Vagina (tissue), 2 donors: ENCODE measurements around the gene C15orf62. TPM values are rescaled to one million over a fixed set of nuclear protein-coding genes. Genes with fewer than 3 reads are reported as not detected.

Source experiments
- DNase-seq, 2 donors: peaks; one replicate each; pipeline ENCODE4 v3.0.0-alpha.2; 2017; ENCODE audit errors: extremely low spot score in 2 of 2
- H3K27ac ChIP-seq: fragments of 200-600 bp; sonication (generic); one replicate; pipeline ENCODE4 v1.5.1; 2019
- H3K27me3 ChIP-seq: fragments of 200-600 bp; sonication (generic); one replicate; pipeline ENCODE4 v1.5.1; 2019
- H3K36me3 ChIP-seq, 2 donors: fragments of 200-600 bp; sonication (generic); one replicate each; pipeline ENCODE4 v1.5.1; 2017 to 2019
- H3K4me1 ChIP-seq: fragments of 200-600 bp; sonication (generic); one replicate; pipeline ENCODE4 v1.5.1; 2019
- H3K4me3 ChIP-seq, 2 donors: fragments of 200-600 bp; sonication (generic); 1 replicate in 1 of 2; 2 replicates in 1 of 2; pipeline ENCODE4 v1.5.1; 2016 to 2019
- H3K9me3 ChIP-seq: fragments of 200-600 bp; sonication (generic); one replicate; pipeline ENCODE4 v1.5.1; 2019
- CTCF ChIP-seq, 3 experiments: fragments of 450-650 bp in 2 of 3; fragments of 200-600 bp in 1 of 3; sonication (generic) in 1 of 3; IDR thresholded peaks; one replicate each; pipeline ENCODE4 v1.5.1; 2017 to 2019; ENCODE audit warnings: antibody characterized with exemption in 3 of 3, mild to moderate bottlenecking in 2 of 3, moderate library complexity in 2 of 3
- POLR2A ChIP-seq, 2 donors: fragments of 450-650 bp; IDR thresholded peaks; one replicate each; pipeline ENCODE4 v1.6.1; 2017; ENCODE audit warnings: antibody characterized with exemption in 2 of 2, mild to moderate bottlenecking in 2 of 2, moderate library complexity in 2 of 2
- POLR2AphosphoS5 ChIP-seq, 2 donors: sonication (generic); formaldehyde crosslinking; IDR thresholded peaks; one replicate each; pipeline ENCODE4 v1.9.0; 2017; ENCODE audit warnings: antibody characterized with exemption in 2 of 2, mild to moderate bottlenecking in 2 of 2, low read depth in 1 of 2; ENCODE audit not compliant: insufficient read depth in 1 of 2
- intact Hi-C: fragments of 100-400 bp; cut with DNase I; formaldehyde crosslinking; loops from one replicate; pipeline ENCODE4 v1.15.1; 2023
- total RNA-seq: library from RNA; depleted of rRNA; stranded (reverse); fragments of >200 nt; gene quantifications from one replicate; pipeline ENCODE4 v1.2.3, GENCODE V29; 2016

C15orf62 gene
- total RNA-seq, 1 donor from 2014 or later, result 2.9 TPM

- no peaks in the 10 kb centered on the region for H3K9me3 ChIP-seq
- intact Hi-C loops, result no loop called here
- H3K27me3 ChIP-seq, result no peaks in the 10 kb centered on the region
- no peak for TF ChIP-seq POLR2A (IDR thresholded peaks at IDR 0.05)
- peak in 1 of 2 donors; percentile 21 for TF ChIP-seq POLR2AphosphoS5 (IDR thresholded peaks at IDR 0.05; ENCODE audit: insufficient read depth in 1 of 2, low read depth in 1 of 2)
- no peak for TF ChIP-seq CTCF (IDR thresholded peaks at IDR 0.05)
- peaks cover 32% of the 10 kb centered on the region for H3K4me1 ChIP-seq
- no peak overlapping the region for H3K4me3 ChIP-seq
- no peaks in the 10 kb centered on the region for H3K36me3 ChIP-seq
- peak overlapping the region; percentile 24 for H3K27ac ChIP-seq
- DNase-seq, result no peak
These were observed 17.6 kb downstream of the C15orf62 start for GRCh38 chr15:40787344-40787841.

GRCh38 chr15:40787991-40788390 is 18.2 kb downstream of the C15orf62 start:
- Histone ChIP-seq H3K27ac (peak overlapping the region; percentile 24), H3K4me1 (peaks cover 32% of the 10 kb centered on the region), H3K4me3 (no peak overlapping the region), H3K9me3 (no peaks in the 10 kb centered on the region), H3K36me3 (no peaks in the 10 kb centered on the region), H3K27me3 (no peaks in the 10 kb centered on the region)
- intact Hi-C loops, result no loop called here
- TF ChIP-seq POLR2AphosphoS5 (IDR thresholded peaks at IDR 0.05; ENCODE audit: insufficient read depth in 1 of 2, low read depth in 1 of 2) (no peak), CTCF (IDR thresholded peaks at IDR 0.05) (no peak), POLR2A (IDR thresholded peaks at IDR 0.05) (no peak)
- DNase-seq, result no peak

GRCh38 chr15:40789119-40789518 is 19.3 kb downstream of the C15orf62 start:
- Histone ChIP-seq H3K27me3 (no peaks in the 10 kb centered on the region), H3K27ac (no peak overlapping the region), H3K4me3 (no peak overlapping the region), H3K36me3 (no peaks in the 10 kb centered on the region), H3K4me1 (peaks cover 40% of the 10 kb centered on the region), H3K9me3 (no peaks in the 10 kb centered on the region)
- no peak for TF ChIP-seq POLR2A (IDR thresholded peaks at IDR 0.05)
- TF ChIP-seq CTCF (IDR thresholded peaks at IDR 0.05), result no peak
- TF ChIP-seq POLR2AphosphoS5 (IDR thresholded peaks at IDR 0.05; ENCODE audit: insufficient read depth in 1 of 2, low read depth in 1 of 2), result no peak
- DNase-seq, result no peak
- intact Hi-C loops, result no loop called here

GRCh38 chr15:40789999-40790398 is 20.2 kb downstream of the C15orf62 start:
- H3K4me1 ChIP-seq, result peaks cover 42% of the 10 kb centered on the region
- H3K27me3 ChIP-seq, result no peaks in the 10 kb centered on the region
- TF ChIP-seq CTCF (IDR thresholded peaks at IDR 0.05) (no peak), POLR2A (IDR thresholded peaks at IDR 0.05) (no peak), POLR2AphosphoS5 (IDR thresholded peaks at IDR 0.05; ENCODE audit: insufficient read depth in 1 of 2, low read depth in 1 of 2) (no peak)
- intact Hi-C loops, result no loop called here
- H3K27ac ChIP-seq, result no peak overlapping the region
- H3K4me3 ChIP-seq, result no peak overlapping the region
- H3K36me3 ChIP-seq, result no peaks in the 10 kb centered on the region
- H3K9me3 ChIP-seq, result no peaks in the 10 kb centered on the region
- DNase-seq, result no peak

- Histone ChIP-seq H3K4me3 (no peak overlapping the region), H3K36me3 (no peaks in the 10 kb centered on the region), H3K27me3 (no peaks in the 10 kb centered on the region), H3K27ac (no peak overlapping the region), H3K9me3 (no peaks in the 10 kb centered on the region), H3K4me1 (peaks cover 45% of the 10 kb centered on the region)
- TF ChIP-seq POLR2A (IDR thresholded peaks at IDR 0.05), result no peak
- no peak for TF ChIP-seq CTCF (IDR thresholded peaks at IDR 0.05)
- no peak for TF ChIP-seq POLR2AphosphoS5 (IDR thresholded peaks at IDR 0.05; ENCODE audit: insufficient read depth in 1 of 2, low read depth in 1 of 2)
- intact Hi-C loops, result no loop called here
- DNase-seq, result no peak
These were observed 20.9 kb downstream of the C15orf62 start for GRCh38 chr15:40790718-40791117.
